GM18867 (cell line): Measurements from ENCODE around the gene NDUFA1.
"Not testable (repeated sequence)": the region's sequence is repeated elsewhere in the genome, so short reads cannot be mapped to it uniquely, and the experiment has no call there.

ENCODE experiments used
- ATAC-seq: cut with Tn5 transposase; IDR thresholded peaks from one replicate; pipeline ENCODE4 v1.9.1; 2021; ENCODE audit warnings: mild to moderate bottlenecking, moderate library complexity; ENCODE audit not compliant: unreplicated experiment

The NDUFA1 gene

DNA sequence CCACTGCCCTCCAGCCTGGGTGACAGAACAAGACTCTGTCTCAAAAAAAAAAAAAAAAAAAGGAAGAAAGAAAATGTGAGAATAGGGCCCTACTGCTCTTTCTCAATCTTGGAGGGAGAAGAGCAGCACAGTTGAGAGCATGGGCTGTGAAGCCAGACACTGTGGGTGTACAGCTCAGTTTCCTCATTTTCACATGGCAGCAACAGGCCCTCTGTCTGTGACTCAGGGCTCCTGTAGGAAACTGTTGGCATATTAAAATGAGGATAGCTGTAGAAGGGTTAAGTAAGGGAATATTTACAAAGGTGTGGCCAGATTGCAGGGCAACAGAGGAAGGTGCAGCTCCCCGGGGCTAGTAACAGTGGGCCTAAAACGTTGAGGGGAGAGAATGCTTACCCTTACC, 27.5 kb downstream of the NDUFA1 start:
- ATAC-seq = no peak

DNA sequence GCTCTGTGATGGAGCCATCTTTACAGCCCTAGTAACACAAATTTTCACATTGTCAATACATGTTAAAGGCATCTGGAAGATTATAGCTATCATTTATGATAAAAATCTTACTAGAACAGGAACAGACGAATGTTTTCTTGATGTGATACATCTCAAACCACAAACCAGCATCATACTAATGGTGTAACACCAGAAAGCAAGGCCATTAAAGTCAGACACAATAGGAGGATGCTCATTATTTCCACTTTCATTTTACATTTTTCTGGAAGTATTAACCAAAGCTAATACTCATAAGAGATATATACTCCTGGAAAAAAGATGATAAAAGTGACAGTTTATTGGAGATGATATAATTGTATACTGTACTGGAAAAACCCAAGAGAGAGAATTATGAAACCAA, 29.3 kb downstream of the NDUFA1 start:
- ATAC-seq = no peak

DNA sequence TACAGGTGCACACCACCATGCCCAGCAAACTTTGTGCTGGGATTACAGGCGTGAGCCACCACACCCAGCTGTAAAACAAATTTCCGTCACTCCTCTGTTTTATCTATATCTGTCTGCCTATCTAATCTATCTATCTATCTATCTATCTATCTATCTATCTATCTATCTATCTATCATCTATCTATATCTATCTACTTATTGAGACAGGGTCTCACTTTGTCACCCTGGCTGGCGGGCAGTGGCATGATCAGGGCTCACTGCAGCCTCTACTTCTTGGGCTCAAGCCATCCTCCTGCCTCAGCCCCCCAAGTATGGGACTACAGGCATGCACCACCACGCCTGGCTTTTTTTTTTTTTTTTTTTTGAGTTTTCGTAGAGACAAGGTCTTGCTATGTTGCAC, 44.7 kb downstream of the NDUFA1 start:
- ATAC-seq = no peak

DNA sequence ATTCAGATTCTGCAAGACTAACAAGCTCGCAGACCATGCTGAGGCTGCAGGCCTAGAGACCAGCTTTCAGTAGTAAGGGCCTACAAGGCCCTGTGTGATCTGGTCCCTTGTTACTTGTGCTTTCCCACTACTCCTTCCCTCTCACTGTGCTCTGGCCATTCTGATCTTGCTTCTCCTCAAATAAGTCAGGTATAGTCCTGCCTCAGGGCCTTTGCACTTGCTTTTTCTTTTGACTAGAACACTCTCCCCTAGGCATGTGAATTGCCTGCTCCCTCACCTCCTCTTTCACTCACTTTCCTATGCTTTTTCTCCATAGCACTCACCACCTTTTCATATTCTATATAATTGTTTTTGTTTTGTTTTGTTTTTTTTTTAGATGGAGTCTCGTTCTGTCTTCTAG, 46.2 kb downstream of the NDUFA1 start:
- no peak for ATAC-seq

DNA sequence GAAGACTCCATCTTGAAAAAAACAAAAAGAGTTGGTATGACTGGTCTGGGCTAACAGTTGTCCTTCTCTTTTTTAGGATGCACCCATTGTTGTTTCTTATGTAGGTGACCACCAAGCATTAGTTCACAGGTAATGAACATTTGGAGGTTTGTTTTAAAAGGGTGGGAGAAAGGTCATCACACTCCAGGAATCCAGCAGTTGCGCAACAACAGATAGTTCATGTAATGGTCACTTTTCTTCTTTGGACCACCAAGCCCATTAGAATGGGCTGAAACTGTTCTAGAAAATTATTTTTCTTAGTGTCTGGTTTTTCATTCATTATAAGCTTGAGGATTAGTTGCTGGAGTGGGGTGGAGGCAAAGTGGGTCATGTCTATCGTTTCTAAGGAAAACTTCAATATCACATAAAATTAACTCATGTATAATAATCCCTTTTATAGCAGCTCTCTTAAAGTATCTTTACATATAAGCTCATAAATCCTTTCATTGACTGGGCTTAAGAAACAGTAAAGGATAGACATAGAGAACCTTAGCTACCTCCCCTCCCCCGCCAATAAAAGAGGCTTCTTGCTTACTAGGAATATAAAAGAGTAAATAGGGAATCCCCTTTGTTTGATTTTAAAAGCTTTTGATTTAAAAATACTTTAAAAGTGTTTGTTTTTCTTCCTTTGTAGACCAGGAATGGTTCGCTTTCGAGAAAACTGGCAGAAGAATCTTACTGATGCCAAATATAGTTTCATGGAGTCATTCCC, 48.4 kb downstream of the NDUFA1 start:
- ATAC-seq = no peak

DNA sequence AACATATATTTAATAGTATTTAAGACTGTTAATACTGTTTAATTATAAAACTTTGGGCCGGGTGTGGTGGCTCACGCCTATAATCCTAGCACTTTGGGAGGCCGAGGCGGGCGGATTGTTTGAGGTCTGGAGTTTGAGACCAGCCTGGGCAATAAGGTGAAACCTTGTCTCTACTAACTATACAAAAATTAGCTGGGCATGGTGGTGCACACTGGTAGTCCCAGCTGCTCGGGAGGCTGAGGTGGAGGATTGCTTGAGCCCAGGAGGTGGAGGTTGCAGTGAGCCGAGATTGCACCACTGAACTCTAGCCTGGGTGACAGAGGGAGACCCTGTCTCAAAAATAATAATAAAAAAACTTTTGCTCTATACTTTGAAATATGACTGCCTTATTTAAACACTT, 50.8 kb downstream of the NDUFA1 start:
- ATAC-seq = not testable (repeated sequence)
